Smooth muscle cell of the pulmonary artery (primary cell): ENCODE results near the gene CLCF1. TPM values are rescaled to one million over a fixed set of nuclear protein-coding genes. Genes with fewer than 3 reads are reported as not detected.

Experiments used
- total RNA-seq: library from RNA; depleted of rRNA; stranded (reverse); fragments of >200 nt; gene quantifications from 2 replicates; pipeline ENCODE4 v1.2.3, GENCODE V29; 2014

CLCF1 gene
- 4.4 and 5.3 TPM in 2 replicates for total RNA-seq

DNA sequence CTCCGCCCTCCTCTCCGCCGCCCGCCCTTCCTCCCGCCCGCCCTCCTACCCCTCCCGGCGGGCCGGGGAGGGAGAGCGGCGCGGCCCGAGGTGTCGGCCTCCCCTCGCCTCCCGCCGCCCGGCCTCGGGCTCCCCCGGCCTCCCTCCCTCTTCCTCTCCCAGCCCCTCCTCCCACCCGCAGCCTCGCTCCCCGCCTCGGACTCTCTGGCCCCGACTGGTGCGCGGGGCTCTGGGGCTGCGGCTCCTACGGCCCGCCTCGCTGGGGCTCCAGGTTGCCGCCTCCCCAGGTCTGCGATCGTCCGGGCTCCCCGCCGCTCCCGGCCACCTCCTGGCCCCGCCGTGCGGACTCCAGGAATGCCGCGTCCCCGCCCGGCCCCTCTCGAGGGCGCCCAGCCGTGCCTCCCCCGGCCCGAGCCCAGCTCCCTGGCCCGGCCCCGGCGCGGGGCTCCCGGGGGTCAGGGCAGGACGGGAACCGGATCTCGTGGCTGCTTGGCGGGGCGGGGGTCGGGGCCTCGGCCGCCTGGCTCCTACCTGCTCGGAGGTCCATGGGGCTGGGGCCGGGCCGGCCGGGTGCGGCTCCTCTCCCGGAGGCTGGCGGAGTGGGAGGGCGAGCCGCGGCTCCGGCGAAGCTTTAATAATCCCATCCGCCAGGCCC lies at the start of gene CLCF1:
Gene CLCF1 (minus strand): TSS at position 606 of the 655 bp plus-strand sequence. CDS start 59 bp downstream, at position 547.

DNA sequence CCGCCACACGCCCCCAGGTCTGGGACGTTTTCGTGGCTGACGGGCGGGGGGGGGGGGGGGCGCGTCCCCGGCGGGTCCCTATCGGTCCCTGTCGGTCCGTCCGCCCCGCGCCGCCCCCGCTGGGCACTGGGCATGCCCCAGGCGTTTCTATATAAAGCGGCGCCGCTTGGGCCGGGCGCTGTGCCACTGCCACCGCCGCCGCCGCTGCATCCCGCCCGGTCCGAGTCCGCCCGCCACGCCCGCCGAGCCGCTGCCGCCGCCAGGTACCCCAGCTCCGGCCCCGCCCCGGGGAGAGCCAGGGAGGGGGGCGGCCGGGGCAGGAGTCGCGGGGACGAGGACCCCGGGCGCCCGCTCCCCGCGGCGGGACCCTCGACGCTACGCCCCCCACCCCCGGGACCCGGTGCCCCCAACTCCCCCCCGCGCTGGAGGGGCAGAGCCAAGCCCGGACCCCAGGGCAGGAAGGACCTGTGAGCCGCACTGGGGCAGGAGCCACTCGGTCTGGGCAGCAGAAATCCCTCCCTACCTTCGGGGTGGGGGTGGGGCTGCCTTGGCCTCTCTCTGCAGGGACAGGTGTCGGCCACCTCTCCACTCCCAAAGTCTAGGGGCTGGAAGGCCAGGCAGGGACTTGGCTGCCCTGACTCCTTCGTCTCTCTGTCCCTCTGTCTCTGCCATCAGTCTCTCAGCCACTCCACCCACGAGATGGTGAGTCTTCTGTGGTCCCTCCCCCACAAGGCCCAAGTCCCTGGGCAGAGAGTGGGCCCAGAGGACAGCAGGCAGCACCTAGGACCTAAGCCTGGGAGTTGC lies 42.3 kb upstream of the CLCF1 start, which contains the start of gene CARNS1:
Gene CARNS1 (plus strand): TSS at position 178 of the 804 bp plus-strand sequence. CDS start 522 bp downstream, at position 700.

DNA sequence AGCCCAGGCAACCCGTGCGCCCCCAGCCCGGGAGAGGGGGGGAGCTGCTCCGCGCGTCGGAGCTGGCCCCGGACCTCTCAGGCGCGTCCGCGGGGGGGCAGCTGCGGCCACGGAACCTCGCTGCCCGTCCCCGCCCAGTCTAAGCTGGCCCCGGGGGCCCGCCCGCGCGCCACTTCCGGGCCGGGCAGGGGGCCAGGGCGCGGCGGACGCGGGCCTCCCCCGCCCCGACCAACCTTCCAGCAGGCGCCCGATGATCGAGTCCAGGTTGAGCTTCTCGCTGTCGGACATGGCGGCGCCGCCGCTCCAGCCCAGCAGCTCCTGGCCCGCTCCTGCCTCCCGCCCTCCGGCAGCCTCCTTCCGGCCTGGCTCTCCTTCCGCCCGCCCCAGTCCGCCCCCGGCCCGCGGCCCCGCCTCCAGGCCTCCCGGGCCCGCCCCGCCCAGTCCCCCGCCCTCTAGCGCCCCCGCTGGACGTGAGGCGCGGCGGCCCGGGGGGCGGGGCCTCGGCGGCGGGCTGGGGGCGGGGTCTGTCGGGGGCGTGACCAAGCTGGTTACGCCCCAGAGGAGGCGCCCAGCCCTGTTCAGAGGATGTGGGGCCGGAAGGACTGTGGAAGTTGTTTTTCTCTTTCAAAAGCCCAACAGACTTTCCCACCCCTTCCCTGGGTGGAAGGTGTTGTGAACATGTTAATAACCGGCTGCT lies 28.2 kb upstream of the CLCF1 start, which contains the start of gene PPP1CA:
Gene PPP1CA (minus strand): TSS at position 364 of the 697 bp plus-strand sequence. CDS start 76 bp downstream, at position 288.

GRCh38 chr11:67391304-67392182 lies 18.1 kb upstream of the CLCF1 start, which contains the start of gene RAD9A:
Gene RAD9A, plus strand, starts transcription at chr11:67391986. Its CDS starts 59 bp downstream, at chr11:67392045.

DNA sequence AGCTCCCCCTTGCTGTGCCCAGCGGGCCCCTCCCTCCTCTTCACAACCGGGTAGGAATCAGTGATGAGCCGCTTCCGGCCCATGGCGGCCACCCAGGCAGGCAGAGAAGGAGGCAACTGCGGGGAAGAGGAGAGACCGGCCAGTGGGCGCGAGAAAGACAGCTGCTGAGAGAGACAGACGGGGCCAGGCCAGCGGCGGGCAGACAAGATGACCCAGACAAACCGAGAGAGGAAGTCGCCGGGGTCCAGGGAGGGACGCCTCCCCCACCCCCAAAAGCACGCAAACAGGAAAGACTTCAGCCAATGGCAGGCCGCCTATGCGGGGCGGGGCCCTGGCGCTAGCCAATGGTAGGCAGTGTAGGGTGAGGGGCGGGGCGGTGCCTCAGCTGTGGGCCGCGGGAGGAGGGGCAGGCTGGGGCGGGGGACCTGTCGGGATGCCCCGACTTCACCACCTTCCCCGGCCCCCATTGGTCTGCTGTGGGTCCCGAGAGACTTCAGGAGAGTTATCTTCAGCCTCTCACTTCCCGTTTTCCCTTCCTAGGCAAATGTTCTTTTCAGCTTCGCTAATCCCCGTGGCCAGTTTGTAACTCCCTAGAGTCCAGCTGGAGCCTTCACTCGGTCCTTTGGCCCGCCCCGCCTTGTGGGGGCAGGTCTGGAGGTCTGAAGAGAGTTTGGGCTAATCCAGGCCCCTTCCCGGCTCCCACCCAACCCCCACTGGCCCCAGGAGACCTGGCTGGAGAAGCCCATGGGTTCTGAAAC lies 19.9 kb downstream of the CLCF1 start, which contains the start of gene POLD4:
Gene POLD4 (minus strand): TSS at position 230 of the 758 bp plus-strand sequence. CDS start 147 bp downstream, at position 83.

Other genes with a start within 250 kb of the CLCF1 start
- gene GRK2, start 107.1 kb downstream of the CLCF1 start, total RNA-seq: 38.8 and 44.9 TPM in 2 replicates
- 31.9 and 57.9 TPM in 2 replicates for gene ANKRD13D, start 84.3 kb downstream of the CLCF1 start, total RNA-seq
- 13.4 and 16.8 TPM in 2 replicates for gene SSH3, start 70.1 kb downstream of the CLCF1 start, total RNA-seq
- gene POLD4, start 20.1 kb downstream of the CLCF1 start, total RNA-seq: 39.9 and 47.6 TPM in 2 replicates
- gene RAD9A, start 18.4 kb upstream of the CLCF1 start, total RNA-seq: 6.9 and 9.8 TPM in 2 replicates
- 102 and 108 TPM in 2 replicates for gene PPP1CA, start 28.3 kb upstream of the CLCF1 start, total RNA-seq
- gene TBC1D10C, start 30.5 kb upstream of the CLCF1 start, total RNA-seq: not detected in 2 replicates
- 0.59 and 0.69 TPM in 2 replicates for gene CARNS1, start 42.1 kb upstream of the CLCF1 start, total RNA-seq
- gene RPS6KB2, start 54.9 kb upstream of the CLCF1 start, total RNA-seq: 33.7 and 36.5 TPM in 2 replicates
- 0.17 and 0.46 TPM in 2 replicates for gene PTPRCAP, start 64.1 kb upstream of the CLCF1 start, total RNA-seq
- 88.7 and 110 TPM in 2 replicates for gene CORO1B, start 69.9 kb upstream of the CLCF1 start, total RNA-seq
- not detected in 2 replicates for gene GPR152, start 79.1 kb upstream of the CLCF1 start, total RNA-seq
- under 0.01 TPM in 1 of 2 replicates, not detected in the other for gene CABP4, start 81.8 kb upstream of the CLCF1 start, total RNA-seq
- 51.5 and 53.7 TPM in 2 replicates for gene TMEM134, start 95.7 kb upstream of the CLCF1 start, total RNA-seq
- gene AIP, start 109.4 kb upstream of the CLCF1 start, total RNA-seq: 77.1 and 89.2 TPM in 2 replicates
- 26.5 and 36.7 TPM in 2 replicates for gene PITPNM1, start 131.8 kb upstream of the CLCF1 start, total RNA-seq
- gene CDK2AP2, start 134.6 kb upstream of the CLCF1 start, total RNA-seq: 18.4 and 25.0 TPM in 2 replicates
- gene CABP2, start 149.8 kb upstream of the CLCF1 start, total RNA-seq: not detected in 2 replicates
- 551 and 670 TPM in 2 replicates for gene GSTP1, start 210.2 kb upstream of the CLCF1 start, total RNA-seq
- 103 and 121 TPM in 2 replicates for gene NDUFV1, start 233.3 kb upstream of the CLCF1 start, total RNA-seq